Measurements from ENCODE around the gene GRIA4.

GRIA4 gene

GRCh38 chr11:105935791-105936190 is 325.9 kb downstream of the GRIA4 start:
- Histone ChIP-seq H3K27ac (no peak overlapping the region), H3K36me3 (no peaks in the 10 kb centered on the region), H3K27me3 (no peaks in the 10 kb centered on the region), H3K9me3 (no peaks in the 10 kb centered on the region), H3K4me1 (ENCODE audit: control insufficient read depth in 1 of 2, insufficient read depth in 1 of 2, low read depth in 1 of 2, low read length in 1 of 2) (no peaks in the 10 kb centered on the region), H3K4me3 (ENCODE audit: low read depth in 1 of 2, low read length in 1 of 2) (no peak overlapping the region)
- no peak for TF ChIP-seq CTCF (IDR thresholded peaks at IDR 0.05)

DNA sequence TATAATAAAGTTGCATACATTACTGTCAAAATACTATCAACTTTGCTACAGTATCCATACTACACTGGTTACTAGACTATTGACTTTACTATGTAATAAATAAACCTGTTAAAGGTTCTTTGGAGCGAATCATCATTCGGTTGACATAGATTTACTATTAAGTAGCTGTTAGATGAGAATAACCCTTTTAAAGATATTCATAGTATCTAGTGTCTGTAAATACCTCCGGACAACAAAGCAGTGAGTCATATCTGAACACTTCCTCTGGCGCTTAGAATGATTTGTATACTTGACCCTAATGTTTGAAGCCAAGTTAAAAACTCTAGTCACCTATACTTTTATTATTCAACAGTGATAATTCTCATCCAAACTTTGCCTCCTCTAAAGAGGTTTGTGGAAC is 327.5 kb downstream of the GRIA4 start:
- no peaks in the 10 kb centered on the region for H3K9me3 ChIP-seq
- H3K4me3 ChIP-seq (ENCODE audit: low read depth in 1 of 2, low read length in 1 of 2), result no peak overlapping the region
- no peaks in the 10 kb centered on the region for H3K4me1 ChIP-seq (ENCODE audit: control insufficient read depth in 1 of 2, insufficient read depth in 1 of 2, low read depth in 1 of 2, low read length in 1 of 2)
- no peak for TF ChIP-seq CTCF (IDR thresholded peaks at IDR 0.05)
- no peak overlapping the region for H3K27ac ChIP-seq
- H3K27me3 ChIP-seq, result no peaks in the 10 kb centered on the region
- no peaks in the 10 kb centered on the region for H3K36me3 ChIP-seq

DNA sequence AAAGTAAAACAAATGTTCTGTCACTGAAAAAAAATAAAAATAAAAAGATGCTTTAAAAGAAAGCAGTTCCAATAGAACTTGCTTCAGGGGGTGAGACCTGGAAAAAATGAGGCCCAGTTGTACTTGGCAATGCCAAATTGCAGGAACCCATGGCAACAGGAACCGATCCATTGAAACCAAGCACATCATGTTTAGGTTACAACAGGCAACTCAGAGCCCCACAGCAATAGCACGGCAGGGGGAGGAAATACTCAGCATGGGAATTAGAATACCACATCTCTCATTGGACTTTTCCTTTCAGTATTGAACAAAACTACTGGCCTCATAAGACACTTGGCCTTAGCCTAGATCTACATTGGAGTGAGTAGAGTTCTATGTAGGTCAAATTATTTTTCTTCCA is 327.9 kb downstream of the GRIA4 start:
- Histone ChIP-seq H3K27me3 (no peaks in the 10 kb centered on the region), H3K27ac (no peak overlapping the region), H3K4me3 (ENCODE audit: low read depth in 1 of 2, low read length in 1 of 2) (no peak overlapping the region), H3K9me3 (no peaks in the 10 kb centered on the region), H3K4me1 (ENCODE audit: control insufficient read depth in 1 of 2, insufficient read depth in 1 of 2, low read depth in 1 of 2, low read length in 1 of 2) (no peaks in the 10 kb centered on the region), H3K36me3 (no peaks in the 10 kb centered on the region)
- TF ChIP-seq CTCF (IDR thresholded peaks at IDR 0.05), result no peak

DNA sequence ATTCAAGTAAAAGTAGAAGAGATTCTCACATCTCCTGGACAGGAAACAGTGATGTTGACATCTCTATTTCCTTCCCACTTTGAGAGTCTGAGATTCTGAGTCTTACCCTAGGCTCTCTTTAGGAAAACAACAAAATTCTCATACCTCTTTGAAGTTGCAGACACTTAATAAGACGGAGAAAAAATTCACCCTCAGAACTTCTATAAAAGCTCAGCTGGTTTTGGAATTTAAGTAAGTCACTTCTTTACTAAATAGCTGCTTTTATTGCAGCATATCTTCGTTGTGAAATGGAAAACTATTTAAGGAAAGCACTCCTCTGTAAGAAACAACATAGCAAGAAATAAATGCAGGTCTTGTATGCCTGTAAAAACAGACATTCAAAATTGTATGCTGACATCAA is 333.0 kb downstream of the GRIA4 start:
- H3K27ac ChIP-seq, result no peak overlapping the region
- H3K36me3 ChIP-seq, result no peaks in the 10 kb centered on the region
- no peak overlapping the region for H3K4me3 ChIP-seq (ENCODE audit: low read depth in 1 of 2, low read length in 1 of 2)
- H3K27me3 ChIP-seq, result no peaks in the 10 kb centered on the region
- TF ChIP-seq CTCF (IDR thresholded peaks at IDR 0.05), result no peak
- no peaks in the 10 kb centered on the region for H3K4me1 ChIP-seq (ENCODE audit: control insufficient read depth in 1 of 2, insufficient read depth in 1 of 2, low read depth in 1 of 2, low read length in 1 of 2)
- H3K9me3 ChIP-seq, result no peaks in the 10 kb centered on the region

- H3K27ac ChIP-seq, result no peak overlapping the region
- no peak overlapping the region for H3K4me3 ChIP-seq (ENCODE audit: low read depth in 1 of 2, low read length in 1 of 2)
- no peaks in the 10 kb centered on the region for H3K27me3 ChIP-seq
- H3K36me3 ChIP-seq, result no peaks in the 10 kb centered on the region
- no peak for TF ChIP-seq CTCF (IDR thresholded peaks at IDR 0.05)
- H3K9me3 ChIP-seq, result no peaks in the 10 kb centered on the region
- H3K4me1 ChIP-seq (ENCODE audit: control insufficient read depth in 1 of 2, insufficient read depth in 1 of 2, low read depth in 1 of 2, low read length in 1 of 2), result no peaks in the 10 kb centered on the region
Measured at GRCh38 chr11:105948918-105949590, 339.2 kb downstream of the GRIA4 start.

Data from neutrophil (primary cell).